H1 (cell line): Measurements from ENCODE around the gene NPPA. TPM values are rescaled to one million over a fixed set of nuclear protein-coding genes. Genes with fewer than 3 reads are reported as not detected.

Experiments used
- CTCF ChIA-PET: fragments of 300-600 bp; sonication (Branson Sonifier 250); formaldehyde crosslinking; loops from one replicate; lab custom pipeline; 2021; ENCODE audit not compliant: partially characterized antibody; lab: Charles Lee
- POLR2A ChIA-PET: fragments of 300-600 bp; sonication (Branson Sonifier 250); formaldehyde crosslinking; loops from one replicate; lab custom pipeline; 2021; ENCODE audit warnings: inconsistent platforms; ENCODE audit not compliant: partially characterized antibody; lab: Charles Lee
- DNase-seq, 2 experiments: peaks; one replicate each; pipeline versions ENCODE4 v3.0.0 to v3.0.0-alpha.2; 2010 to 2022; ENCODE audit warnings: low spot score in 2 of 2, low read depth in 1 of 2, mixed read lengths in 1 of 2
- FAIRE-seq: peaks from 2 replicates; lab custom pipeline; 2011; peaks lifted over from hg19 to GRCh38; lab: Jason Lieb, UNC
- H2AFZ ChIP-seq: 2 replicates; pipeline ENCODE4 v1.8.1; 2012; ENCODE audit warnings: low read length, inconsistent platforms
- H2AK5ac ChIP-seq: 2 replicates; pipeline ENCODE4 v1.6.1; 2013; ENCODE audit warnings: low read depth, low read length
- H2BK120ac ChIP-seq: replicated peaks from 2 replicates; pipeline ENCODE3; 2013; ENCODE audit warnings: low read depth, low read length, inconsistent platforms
- H2BK12ac ChIP-seq: 2 replicates; pipeline ENCODE4 v1.6.1; 2013; ENCODE audit warnings: low read depth, low read length
- H2BK15ac ChIP-seq: 2 replicates; pipeline ENCODE4 v1.6.1; 2013; ENCODE audit warnings: low read length
- H2BK20ac ChIP-seq: 2 replicates; pipeline ENCODE4 v1.6.1; 2013; ENCODE audit warnings: low read length
- H2BK5ac ChIP-seq: 2 replicates; pipeline ENCODE4 v1.6.1; 2013; ENCODE audit warnings: low read depth, low read length
- H3K14ac ChIP-seq: 2 replicates; pipeline ENCODE4 v1.6.1; 2013; ENCODE audit warnings: inconsistent platforms; ENCODE audit not compliant: insufficient read length
- H3K18ac ChIP-seq: 2 replicates; pipeline ENCODE4 v1.6.1; 2013; ENCODE audit warnings: low read length; ENCODE audit errors: extremely low read depth
- H3K23ac ChIP-seq: 2 replicates; pipeline ENCODE4 v1.6.1; 2013; ENCODE audit warnings: inconsistent platforms; ENCODE audit not compliant: insufficient read length
- H3K23me2 ChIP-seq: 2 replicates; pipeline ENCODE4 v1.6.1; 2013; ENCODE audit warnings: low read depth, low read length
- H3K27ac ChIP-seq: 2 replicates; pipeline ENCODE4 v1.6.1; 2011; ENCODE audit warnings: low read depth, low read length, inconsistent platforms
- H3K27me3 ChIP-seq, 4 experiments: replicated peaks in 1 of 4; 1 replicate in 1 of 4; 2 replicates in 3 of 4; pipeline versions ENCODE4 v1.6.1 to v1.8.1; 2011 to 2013; ENCODE audit warnings: low read length in 3 of 4, mild to moderate bottlenecking in 3 of 4, inconsistent platforms in 2 of 4, mixed read lengths in 2 of 4, moderate library complexity in 1 of 4; ENCODE audit not compliant: control insufficient read depth in 3 of 4, insufficient read depth in 3 of 4; ENCODE audit errors: extremely low read depth in 1 of 4
- H3K36me3 ChIP-seq, 4 experiments: 2 replicates each; pipeline versions ENCODE4 v1.6.1 to v1.8.1; 2011 to 2013; ENCODE audit warnings: mild to moderate bottlenecking in 4 of 4, low read length in 3 of 4, moderate library complexity in 2 of 4, control low read depth in 1 of 4, inconsistent platforms in 1 of 4; ENCODE audit not compliant: insufficient read depth in 4 of 4, control insufficient read depth in 2 of 4
- H3K4ac ChIP-seq: replicated peaks from 2 replicates; pipeline ENCODE3; 2013; ENCODE audit warnings: low read length, low read depth, mixed read lengths, inconsistent platforms; ENCODE audit not compliant: insufficient read length
- H3K4me1 ChIP-seq, 4 experiments: replicated peaks in 1 of 4; 1 replicate in 1 of 4; 2 replicates in 3 of 4; pipeline versions ENCODE4 v1.6.1 to v1.8.1; 2011 to 2013; ENCODE audit warnings: low read length in 3 of 4, inconsistent platforms in 2 of 4, mixed read lengths in 1 of 4; ENCODE audit not compliant: insufficient read depth in 4 of 4, control insufficient read depth in 3 of 4
- H3K4me2 ChIP-seq, 2 experiments: 2 replicates each; pipeline versions ENCODE4 v1.6.1 to v1.8.1; 2011 to 2013; ENCODE audit warnings: low read depth in 2 of 2, low read length in 2 of 2, control low read depth in 1 of 2, inconsistent platforms in 1 of 2, mild to moderate bottlenecking in 1 of 2; ENCODE audit not compliant: insufficient read depth in 1 of 2
- H3K4me3 ChIP-seq, 4 experiments: fragments of 200-600, 300-600 bp in 1 of 4; sonication (generic), shearing (Covaris generic), sonication (Bioruptor Twin) in 1 of 4; 2 replicates each; pipeline versions ENCODE4 v1.5.1 to v1.8.1; 2011 to 2016; ENCODE audit warnings: low read length in 4 of 4, low read depth in 3 of 4, control low read depth in 2 of 4, inconsistent platforms in 2 of 4, mild to moderate bottlenecking in 2 of 4, mixed read lengths in 1 of 4, moderate library complexity in 1 of 4; ENCODE audit not compliant: insufficient read depth in 2 of 4; ENCODE audit errors: extremely low read depth in 1 of 4
- H3K56ac ChIP-seq: replicated peaks from 2 replicates; pipeline ENCODE3; 2013; ENCODE audit warnings: low read depth, mild to moderate bottlenecking, mixed read lengths, low read length, inconsistent platforms; ENCODE audit not compliant: insufficient read length
- H3K79me1 ChIP-seq: 2 replicates; pipeline ENCODE4 v1.6.1; 2013; ENCODE audit warnings: low read depth, low read length, control low read depth
- H3K79me2 ChIP-seq, 2 experiments: 2 replicates each; pipeline versions ENCODE4 v1.6.1 to v1.8.1; 2012 to 2013; ENCODE audit warnings: low read length in 2 of 2, mild to moderate bottlenecking in 2 of 2, inconsistent platforms in 1 of 2; ENCODE audit not compliant: insufficient read depth in 2 of 2, control insufficient read depth in 1 of 2
- H3K9ac ChIP-seq, 4 experiments: replicated peaks in 1 of 4; 1 replicate in 1 of 4; 2 replicates in 3 of 4; pipeline versions ENCODE4 v1.6.1 to v1.8.1; 2011 to 2013; ENCODE audit warnings: low read depth in 3 of 4, low read length in 3 of 4, control low read depth in 2 of 4, mild to moderate bottlenecking in 2 of 4, moderate library complexity in 2 of 4, inconsistent platforms in 1 of 4; ENCODE audit errors: extremely low read depth in 1 of 4
- H3K9me3 ChIP-seq, 2 experiments: 2 replicates each; pipeline versions ENCODE4 v1.6.1 to v1.8.1; 2012 to 2013; ENCODE audit warnings: mild to moderate bottlenecking in 2 of 2, moderate library complexity in 2 of 2, control low read depth in 1 of 2, inconsistent platforms in 1 of 2, low read depth in 1 of 2, low read length in 1 of 2, mixed read lengths in 1 of 2; ENCODE audit not compliant: insufficient read depth in 2 of 2
- H4K20me1 ChIP-seq, 2 experiments: replicated peaks in 1 of 2; 2 replicates each; pipeline versions ENCODE3 to v1.8.1; 2011 to 2013; ENCODE audit warnings: inconsistent platforms in 2 of 2, low read length in 2 of 2, mild to moderate bottlenecking in 1 of 2; ENCODE audit not compliant: insufficient read depth in 2 of 2, control insufficient read depth in 1 of 2
- H4K5ac ChIP-seq: 2 replicates; pipeline ENCODE4 v1.6.1; 2013; ENCODE audit warnings: low read length, low read depth, mixed read lengths, inconsistent platforms; ENCODE audit not compliant: insufficient read length
- H4K8ac ChIP-seq: 2 replicates; pipeline ENCODE4 v1.8.0; 2013; ENCODE audit warnings: mild to moderate bottlenecking, moderate library complexity, low read length, inconsistent platforms; ENCODE audit not compliant: insufficient read depth; ENCODE audit errors: extremely low read depth
- H4K91ac ChIP-seq: replicated peaks from 2 replicates; pipeline ENCODE3; 2013; ENCODE audit warnings: low read length, mixed read lengths, inconsistent platforms; ENCODE audit not compliant: insufficient read length
- BRCA1 ChIP-seq: IDR thresholded peaks from 2 replicates; pipeline ENCODE4 v1.6.1; 2012; ENCODE audit warnings: low read depth, low read length, improper control_type of control experiment
- CHD2 ChIP-seq: IDR thresholded peaks from 2 replicates; pipeline ENCODE4 v1.6.1; 2012; ENCODE audit warnings: low read length, improper control_type of control experiment
- EP300 ChIP-seq, 2 experiments: IDR thresholded peaks; 1 replicate in 1 of 2; 2 replicates in 1 of 2; pipeline ENCODE4 v1.6.1; 2011 to 2012; ENCODE audit warnings: low read depth in 2 of 2, low read length in 2 of 2, mild to moderate bottlenecking in 2 of 2, borderline replicate concordance in 1 of 2, inconsistent platforms in 1 of 2, moderate library complexity in 1 of 2
- GABPA ChIP-seq: IDR thresholded peaks from 2 replicates; pipeline ENCODE4 v1.6.1; 2011; ENCODE audit warnings: mild to moderate bottlenecking, low read length, moderate library complexity, borderline replicate concordance; ENCODE audit not compliant: insufficient read depth
- HDAC6 ChIP-seq: IDR thresholded peaks from one replicate; pipeline ENCODE4 v1.7.1; 2012; ENCODE audit warnings: low read depth, mild to moderate bottlenecking, inconsistent platforms, low read length, moderate library complexity
- KDM1A ChIP-seq: fragments of 200-600, 300-600 bp; sonication (generic); IDR thresholded peaks from 2 replicates; pipeline ENCODE4 v1.7.1; 2016; ENCODE audit warnings: mild to moderate bottlenecking, low read length, borderline replicate concordance
- PHF8 ChIP-seq: fragments of 200-600 bp; sonication (generic); conservative IDR thresholded peaks from 2 replicates; pipeline ENCODE4 v1.7.1; 2012; ENCODE audit warnings: low read depth, mild to moderate bottlenecking, inconsistent platforms, low read length, moderate library complexity
- POLR2A ChIP-seq, 2 experiments: IDR thresholded peaks; 1 replicate in 1 of 2; 2 replicates in 1 of 2; pipeline ENCODE4 v1.6.1; 2011; ENCODE audit warnings: low read depth in 2 of 2, low read length in 2 of 2, mild to moderate bottlenecking in 2 of 2; ENCODE audit errors: control extremely low read depth in 1 of 2
- POLR2AphosphoS5 ChIP-seq: IDR thresholded peaks from 2 replicates; pipeline ENCODE4 v1.6.1; 2011; ENCODE audit warnings: low read depth, low read length
- RBBP5 ChIP-seq: IDR thresholded peaks from 2 replicates; pipeline ENCODE4 v1.7.1; 2012; ENCODE audit warnings: low read depth, mild to moderate bottlenecking, inconsistent platforms, low read length, moderate library complexity, borderline replicate concordance
- RXRA ChIP-seq: IDR thresholded peaks from 2 replicates; pipeline ENCODE4 v1.6.1; 2011; ENCODE audit warnings: low read depth, mild to moderate bottlenecking, low read length, moderate library complexity; ENCODE audit not compliant: insufficient read depth
- SP1 ChIP-seq: IDR thresholded peaks from 2 replicates; pipeline ENCODE4 v1.6.1; 2011; ENCODE audit warnings: low read depth, low read length
- SP4 ChIP-seq: IDR thresholded peaks from 2 replicates; pipeline ENCODE4 v1.6.1; 2012; ENCODE audit warnings: low read length, inconsistent platforms
- TBP ChIP-seq: IDR thresholded peaks from 2 replicates; pipeline ENCODE4 v1.6.1; 2011; ENCODE audit warnings: low read depth, low read length, improper control_type of control experiment
- ZNF274 ChIP-seq: IDR thresholded peaks from 2 replicates; pipeline ENCODE4 v1.7.0; 2012; ENCODE audit warnings: low read length, borderline replicate concordance; ENCODE audit errors: extremely low read depth
- whole genome bisulfite sequencing, 2 experiments: shearing (Covaris generic) in 1 of 2; methylation state at CpG; one replicate each; pipeline versions ENCODE4 v1.1.6 to v1.1.7; 2013 to 2015; ENCODE audit warnings: low lambda C conversion rate in 2 of 2, mixed read lengths in 2 of 2, inconsistent platforms in 1 of 2, low coverage in 1 of 2, missing lambda C conversion rate in 1 of 2; ENCODE audit not compliant: insufficient replicate concordance in 2 of 2, insufficient coverage in 1 of 2, insufficient read length in 1 of 2; ENCODE audit errors: extremely low coverage in 1 of 2, missing lambda C conversion rate in 1 of 2; 5-methylcytosine and 5-hydroxymethylcytosine counted together
- polyA plus RNA-seq, 7 experiments: library from polyadenylated mRNA; depleted of rRNA in 3 of 7; stranded (reverse) in 5 of 7; unstranded in 2 of 7; fragments of >200 nt in 5 of 7; fragments of 200-250 nt in 2 of 7; gene quantifications; 1 replicate in 5 of 7; 2 replicates in 1 of 7; 4 replicates in 1 of 7; pipeline versions ENCODE4 v1.2.1 to v1.2.3, GENCODE V29; 2011 to 2013; ENCODE audit warnings: missing spikeins in 2 of 7, mixed read lengths in 2 of 7
- total RNA-seq: library from RNA; stranded (reverse); fragmentation: NEBNext Ultra II Directional; extraction: Animal tissue kit (Norgen Biotek cat#: 25700); gene quantifications from 2 replicates; pipeline ENCODE4 v1.2.1, GENCODE V29; 2021

The NPPA gene
- total and polyA plus RNA-seq, 2 of the 8 experiments (the other 6 are each of a cell fraction or from before 2014, with no cell fraction given): not detected

- H2BK12ac ChIP-seq: peak overlapping the region; percentile 29; the same call in 1 of the 2 replicates
- H3K4me3 ChIP-seq: no peak overlapping the region
- no peaks in the 10 kb centered on the region for H3K23me2 ChIP-seq
- no peaks in the 10 kb centered on the region for H3K27me3 ChIP-seq
- no peaks in the 10 kb centered on the region for H3K79me2 ChIP-seq
- H3K56ac ChIP-seq: no peak overlapping the region
- WGBS, 2 experiments: 92% methylated on average over 7 of the region's 12 CpGs; no CpG with 5 or more reads in 1 of the 2 experiments
- no peak overlapping the region for H4K8ac ChIP-seq
- H3K14ac ChIP-seq: no peak overlapping the region
- no peak overlapping the region for H2BK20ac ChIP-seq
- no peak overlapping the region for H2AFZ ChIP-seq
- H3K4ac ChIP-seq: no peak overlapping the region
- H3K18ac ChIP-seq: no peak overlapping the region
- CTCF ChIA-PET: interaction anchor here (1.0 to 6.2 kb wide), 11 partner anchors 8 to 40 kb away, joined by 3 to 46 read pairs (median 6); partner anchors contain the start of genes NPPA and NPPB
- H3K36me3 ChIP-seq: no peaks in the 10 kb centered on the region
- H2BK5ac ChIP-seq: 0 out of 2 replicates have a peak overlapping the region, but pooled peaks have one; percentile 16
- FAIRE-seq: no peak
- H3K4me1 ChIP-seq: peaks cover 0 to 10% (median 7%) of the 10 kb centered on the region in 4 experiments; a peak in 6 of 7 replicates
- H2AK5ac ChIP-seq: peak overlapping the region; percentile 82; the same call in 1 of the 2 replicates
- H2BK15ac ChIP-seq: peak overlapping the region; percentile 72; the same call in 1 of the 2 replicates
- no peak overlapping the region for H3K9ac ChIP-seq
- no peaks in the 10 kb centered on the region for H3K79me1 ChIP-seq
- no peak for DNase-seq
- H3K4me2 ChIP-seq: no peak overlapping the region
- H2BK120ac ChIP-seq: no peak overlapping the region
- no peak overlapping the region for H3K27ac ChIP-seq
- no peak overlapping the region for H3K23ac ChIP-seq
- no peak overlapping the region for H4K5ac ChIP-seq
- H4K20me1 ChIP-seq: no peaks in the 10 kb centered on the region
- no peak overlapping the region for H4K91ac ChIP-seq
- H3K9me3 ChIP-seq: peaks cover 0 to 2% of the 10 kb centered on the region in 2 experiments; a peak in 2 of 4 replicates
- POLR2A ChIA-PET: interaction anchor here (0.9 to 9.5 kb wide), 4 partner anchors 25 to 126 kb away, joined by 3 to 109 read pairs (median 4); partner anchors contain the start of gene NPPA
- TF ChIP-seq SP4 (no peak), SP1 (no peak), GABPA (no peak), PHF8 (no peak), HDAC6 (no peak), ZNF274 (no peak), EP300 (IDR thresholded peaks at IDR 0.05; ENCODE audit: borderline replicate concordance in 1 of 2, low read depth in 2 of 2, low read length in 2 of 2) (no peak), RXRA (no peak), RBBP5 (no peak), POLR2A (IDR thresholded peaks at IDR 0.05; ENCODE audit: control extremely low read depth in 1 of 2, low read depth in 2 of 2, low read length in 2 of 2) (no peak), POLR2AphosphoS5 (no peak), BRCA1 (no peak), TBP (no peak), CHD2 (no peak), KDM1A (no peak)
Measured at GRCh38 chr1:11880181-11880575, 32.6 kb upstream of the NPPA start.
